GM06990 (cell line): ENCODE results near the gene MAP3K19.
A peak's percentile ranks its signal among the peaks of the same experiment; 100 is the strongest.

Experiments
- DNase-seq: peaks from one replicate; pipeline ENCODE4 v3.0.0-alpha.2; 2011; ENCODE audit not compliant: insufficient read length; ENCODE audit errors: extremely low read depth
- H3K27me3 ChIP-seq: replicated peaks from 2 replicates; pipeline ENCODE4 v1.6.0; 2011; ENCODE audit warnings: low read length; ENCODE audit not compliant: control insufficient read depth, insufficient read depth
- H3K36me3 ChIP-seq: 2 replicates; pipeline ENCODE4 v1.5.1; 2011; ENCODE audit warnings: low read length; ENCODE audit not compliant: control insufficient read depth, insufficient read depth
- H3K4me3 ChIP-seq: replicated peaks from 2 replicates; pipeline ENCODE4 v1.5.1; 2011; ENCODE audit warnings: low read depth, mild to moderate bottlenecking, control low read depth, low read length
- TF ChIP-seq, protein P1 (sequence below): IDR thresholded peaks from 2 replicates; pipeline ENCODE4 v1.5.1; 2011; ENCODE audit warnings: low read length, control low read depth, mild to moderate bottlenecking, inconsistent platforms; ENCODE audit not compliant: insufficient read depth, poor library complexity, severe bottlenecking

The MAP3K19 gene

DNA sequence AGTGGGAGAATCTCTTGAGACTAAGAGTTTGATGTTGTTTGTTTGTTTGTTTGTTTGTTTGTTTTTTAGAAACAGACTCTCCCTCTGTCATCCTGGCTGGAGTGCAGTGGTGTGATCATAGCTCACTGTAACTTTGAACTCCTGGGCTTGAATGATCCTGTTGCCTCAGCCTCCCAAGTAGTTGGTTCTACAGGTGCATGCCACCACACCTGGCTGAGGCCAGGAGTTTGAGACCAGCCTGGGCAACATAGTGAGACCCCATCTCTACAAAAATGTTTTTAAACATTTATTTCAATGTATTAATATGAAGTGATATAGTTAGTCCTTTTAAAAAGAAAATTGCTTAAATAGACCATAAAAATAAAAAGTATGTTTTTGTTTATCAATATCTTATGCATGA, 35.6 kb downstream of the MAP3K19 start:
- TF ChIP-seq, protein P1, sequence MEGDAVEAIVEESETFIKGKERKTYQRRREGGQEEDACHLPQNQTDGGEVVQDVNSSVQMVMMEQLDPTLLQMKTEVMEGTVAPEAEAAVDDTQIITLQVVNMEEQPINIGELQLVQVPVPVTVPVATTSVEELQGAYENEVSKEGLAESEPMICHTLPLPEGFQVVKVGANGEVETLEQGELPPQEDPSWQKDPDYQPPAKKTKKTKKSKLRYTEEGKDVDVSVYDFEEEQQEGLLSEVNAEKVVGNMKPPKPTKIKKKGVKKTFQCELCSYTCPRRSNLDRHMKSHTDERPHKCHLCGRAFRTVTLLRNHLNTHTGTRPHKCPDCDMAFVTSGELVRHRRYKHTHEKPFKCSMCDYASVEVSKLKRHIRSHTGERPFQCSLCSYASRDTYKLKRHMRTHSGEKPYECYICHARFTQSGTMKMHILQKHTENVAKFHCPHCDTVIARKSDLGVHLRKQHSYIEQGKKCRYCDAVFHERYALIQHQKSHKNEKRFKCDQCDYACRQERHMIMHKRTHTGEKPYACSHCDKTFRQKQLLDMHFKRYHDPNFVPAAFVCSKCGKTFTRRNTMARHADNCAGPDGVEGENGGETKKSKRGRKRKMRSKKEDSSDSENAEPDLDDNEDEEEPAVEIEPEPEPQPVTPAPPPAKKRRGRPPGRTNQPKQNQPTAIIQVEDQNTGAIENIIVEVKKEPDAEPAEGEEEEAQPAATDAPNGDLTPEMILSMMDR = no peak
- H3K4me3 ChIP-seq = no peak overlapping the region
- no peaks in the 10 kb centered on the region for H3K27me3 ChIP-seq
- no peak for DNase-seq
- H3K36me3 ChIP-seq = no peaks in the 10 kb centered on the region

DNA sequence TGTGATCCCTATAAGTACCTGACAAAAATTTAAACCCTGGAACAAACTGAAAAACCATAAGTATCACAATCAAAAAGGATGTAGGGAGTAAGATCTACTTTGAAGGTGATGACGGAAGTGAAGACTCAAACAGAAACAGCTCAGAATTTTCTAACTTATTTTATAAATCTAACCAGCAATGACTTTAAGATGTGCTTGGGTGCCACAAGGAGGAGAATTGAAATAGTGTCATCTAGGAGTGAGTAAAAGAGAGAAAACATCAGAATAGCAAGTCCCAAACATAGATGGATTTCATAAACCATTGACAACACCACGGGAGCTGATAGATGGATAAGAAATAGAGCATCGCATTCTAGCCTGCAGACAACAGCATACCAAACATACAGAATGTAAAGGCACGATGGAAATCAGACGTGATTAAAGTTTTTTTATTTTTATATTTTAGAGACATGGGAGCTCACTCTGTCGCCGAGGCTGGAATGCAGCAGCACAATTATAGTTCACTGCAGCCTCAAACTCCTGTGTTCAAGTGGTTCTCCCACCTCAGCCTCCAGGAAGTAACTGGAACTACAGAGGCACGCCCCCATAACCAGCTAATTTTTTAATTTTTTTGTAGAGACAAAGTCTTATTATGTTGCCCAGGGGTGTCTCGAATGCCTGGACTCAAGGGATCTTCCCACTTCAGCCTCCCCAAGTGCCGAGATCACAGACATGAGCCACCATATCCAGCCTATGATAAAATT, 36.9 kb downstream of the MAP3K19 start:
- DNase-seq = no peak
- no peak overlapping the region for H3K4me3 ChIP-seq
- H3K27me3 ChIP-seq = no peaks in the 10 kb centered on the region
- no peaks in the 10 kb centered on the region for H3K36me3 ChIP-seq
- TF ChIP-seq, protein P1 = no peak

DNA sequence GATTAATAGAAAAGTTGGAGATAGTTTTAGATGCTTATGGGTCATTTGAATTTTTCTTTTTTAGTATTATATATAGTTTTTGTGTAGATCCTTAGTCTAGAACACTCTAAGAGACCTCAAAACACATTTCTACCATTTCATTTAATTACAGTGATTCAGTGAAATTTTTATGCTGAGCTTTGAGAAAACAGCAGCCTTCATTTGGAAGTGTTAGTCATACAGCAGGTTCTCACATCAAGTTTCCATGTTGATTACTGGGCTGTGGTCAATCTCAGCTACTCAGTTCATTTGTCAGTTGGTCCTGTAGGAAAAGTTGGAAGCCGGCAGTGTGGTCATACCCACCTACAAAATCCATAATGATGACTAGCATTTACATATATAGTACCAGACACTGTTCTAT, 37.9 kb downstream of the MAP3K19 start:
- Histone ChIP-seq H3K4me3 (no peak overlapping the region), H3K36me3 (no peaks in the 10 kb centered on the region), H3K27me3 (no peaks in the 10 kb centered on the region)
- no peak for DNase-seq
- TF ChIP-seq, protein P1 = no peak

DNA sequence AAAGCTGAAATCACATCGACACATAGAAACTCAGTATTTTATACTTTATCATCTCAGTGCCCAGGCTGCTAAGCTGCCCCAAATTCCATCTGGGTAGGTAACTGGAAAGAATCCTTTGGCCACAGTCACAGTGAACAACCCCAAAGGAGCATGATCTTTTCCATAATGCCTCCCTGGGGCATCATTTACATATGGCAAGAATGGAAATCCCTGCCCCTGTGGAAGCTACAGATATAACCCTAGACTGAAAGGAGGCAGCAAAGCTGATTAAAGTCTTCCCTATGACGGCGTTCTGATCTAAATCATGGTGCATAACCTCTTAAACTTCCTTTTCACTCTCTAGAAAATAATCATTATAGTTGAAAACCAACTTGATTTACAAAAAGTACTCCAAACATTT, 41.5 kb downstream of the MAP3K19 start:
- no peaks in the 10 kb centered on the region for H3K36me3 ChIP-seq
- no peaks in the 10 kb centered on the region for H3K27me3 ChIP-seq
- DNase-seq = no peak
- TF ChIP-seq, protein P1 = no peak
- no peak overlapping the region for H3K4me3 ChIP-seq

DNA sequence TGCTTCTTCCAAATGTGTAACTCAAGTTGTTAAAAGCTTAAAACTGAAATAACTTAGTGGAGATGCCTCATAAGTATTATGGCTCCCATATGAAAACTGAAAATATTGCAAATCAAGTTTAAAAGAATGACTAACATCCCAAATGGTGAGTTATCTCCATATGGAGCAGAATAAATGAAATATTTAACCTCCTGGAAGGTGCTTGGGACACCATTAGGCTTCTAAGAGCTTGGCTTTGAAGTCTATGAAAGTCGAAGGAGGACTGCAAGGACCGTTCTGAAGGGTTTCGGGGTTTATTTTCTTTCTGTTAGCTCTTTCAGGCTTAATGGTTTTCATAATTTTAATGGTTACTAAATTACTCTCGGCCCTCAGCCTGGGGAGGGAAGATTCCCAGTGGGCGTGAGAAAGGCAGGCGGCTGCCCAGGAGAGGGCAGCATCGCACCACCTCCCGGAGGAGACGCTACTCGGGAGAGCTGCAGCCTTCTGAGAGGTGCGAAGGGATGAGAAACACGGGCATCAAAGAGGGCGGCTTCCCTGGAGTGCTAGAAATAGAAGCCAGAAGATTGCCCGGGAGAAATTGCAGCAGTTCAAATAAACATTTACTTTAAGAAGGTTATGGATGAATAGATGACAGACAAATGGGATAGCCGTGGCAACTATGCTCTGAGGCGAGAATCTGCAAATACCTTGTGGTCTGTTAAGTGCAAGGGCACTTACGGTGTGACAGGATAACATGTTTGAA, 43.1 kb downstream of the MAP3K19 start:
- DNase-seq = peak; percentile 65
- Histone ChIP-seq H3K36me3 (no peaks in the 10 kb centered on the region), H3K4me3 (no peak overlapping the region), H3K27me3 (no peaks in the 10 kb centered on the region)
- TF ChIP-seq, protein P1 = peak; percentile 94
